Measurements from ENCODE around the gene SNX33. TPM values are rescaled to one million over a fixed set of nuclear protein-coding genes. Genes with fewer than 3 reads are reported as not detected.
A peak's percentile ranks its signal among the peaks of the same experiment; 100 is the strongest.
"Not testable (repeated sequence)": the region's sequence is repeated elsewhere in the genome, so short reads cannot be mapped to it uniquely, and the experiment has no call there.

Gene SNX33
- 10 to 100 TPM; 18.1 to 27.0 (median 20.1) TPM for polyA plus RNA-seq (ENCODE audit: insufficient read length in 4 of 4)

GRCh38 chr15:75647370-75648155 lies at the start of gene SNX33:
Gene SNX33, plus strand, starts transcription at chr15:75647912. Its CDS starts 1,191 bp downstream, at chr15:75649103.
- DNase-seq (ENCODE audit: low read depth in 4 of 4, low spot score in 3 of 4): peak in 3 of 4 donors; percentile 64 to 73 (median 68)

- DNase-seq (ENCODE audit: low read depth in 4 of 4, low spot score in 3 of 4): no peak
Measured at GRCh38 chr15:75598361-75598760, 49.4 kb upstream of the SNX33 start.

- no peak for DNase-seq (ENCODE audit: low read depth in 4 of 4, low spot score in 3 of 4)
Measured at GRCh38 chr15:75599401-75599800, 48.3 kb upstream of the SNX33 start.

GRCh38 chr15:75606026-75606425 lies 41.7 kb upstream of the SNX33 start:
- no peak for DNase-seq (ENCODE audit: low read depth in 4 of 4, low spot score in 3 of 4)

- DNase-seq (ENCODE audit: low read depth in 4 of 4, low spot score in 3 of 4): no peak
Measured at GRCh38 chr15:75606711-75607699, 40.7 kb upstream of the SNX33 start.

GRCh38 chr15:75616766-75617165 lies 30.9 kb upstream of the SNX33 start:
- no peak for DNase-seq (ENCODE audit: low read depth in 4 of 4, low spot score in 3 of 4)

GRCh38 chr15:75620058-75620820 lies 27.5 kb upstream of the SNX33 start:
- DNase-seq (ENCODE audit: low read depth in 4 of 4, low spot score in 3 of 4): no peak

GRCh38 chr15:75620841-75621391 lies 26.8 kb upstream of the SNX33 start:
- no peak for DNase-seq (ENCODE audit: low read depth in 4 of 4, low spot score in 3 of 4)

GRCh38 chr15:75622505-75622904 lies 25.2 kb upstream of the SNX33 start:
- DNase-seq (ENCODE audit: low read depth in 4 of 4, low spot score in 3 of 4): no peak

- peak; percentile 86 to 92 (median 88) for DNase-seq (ENCODE audit: low read depth in 4 of 4, low spot score in 3 of 4)
Measured at GRCh38 chr15:75625542-75626347, 22.0 kb upstream of the SNX33 start, which contains the start of gene SNUPN. Gene SNUPN, minus strand, starts transcription at chr15:75625725. Its CDS starts 4,674 bp downstream, at chr15:75621051.

- DNase-seq (ENCODE audit: low read depth in 4 of 4, low spot score in 3 of 4): no peak
Measured at GRCh38 chr15:75631935-75632334, 15.8 kb upstream of the SNX33 start.

GRCh38 chr15:75633922-75634321 lies 13.8 kb upstream of the SNX33 start:
- not testable (repeated sequence) for DNase-seq (ENCODE audit: low read depth in 4 of 4, low spot score in 3 of 4)

- no peak for DNase-seq (ENCODE audit: low read depth in 4 of 4, low spot score in 3 of 4)
Measured at GRCh38 chr15:75636026-75636425, 11.7 kb upstream of the SNX33 start.

- no peak for DNase-seq (ENCODE audit: low read depth in 4 of 4, low spot score in 3 of 4)
Measured at GRCh38 chr15:75637245-75638009, 10.3 kb upstream of the SNX33 start.

- no peak for DNase-seq (ENCODE audit: low read depth in 4 of 4, low spot score in 3 of 4)
Measured at GRCh38 chr15:75639191-75639708, 8.5 kb upstream of the SNX33 start.

- peak; percentile 93 to 95 (median 94) for DNase-seq (ENCODE audit: low read depth in 4 of 4, low spot score in 3 of 4)
Measured at GRCh38 chr15:75639709-75640482, 7.8 kb upstream of the SNX33 start, which contains the start of gene IMP3. Gene IMP3, minus strand, starts transcription at chr15:75640224. Its CDS starts 56 bp downstream, at chr15:75640168.

GRCh38 chr15:75640483-75641178 lies 7.1 kb upstream of the SNX33 start:
- DNase-seq (ENCODE audit: low read depth in 4 of 4, low spot score in 3 of 4): no peak
